Measurements from ENCODE around the gene PARG.
"Not testable (repeated sequence)": the region's sequence is repeated elsewhere in the genome, so short reads cannot be mapped to it uniquely, and the experiment has no call there.

GRCh38 chr10:49942339-49942705 lies 495 bp upstream of the PARG start:
- not testable (repeated sequence) for TF ChIP-seq ZFP30 (CRISPR knock-in tag; IDR thresholded peaks at IDR 0.05); CREB5 (CRISPR knock-in tag; IDR thresholded peaks at IDR 0.05; ENCODE audit: low read depth); TCF4 (CRISPR knock-in tag; IDR thresholded peaks at IDR 0.05; ENCODE audit: borderline replicate concordance); TSHZ2 (CRISPR knock-in tag; IDR thresholded peaks at IDR 0.05); BACH2 (CRISPR knock-in tag; IDR thresholded peaks at IDR 0.05; ENCODE audit: borderline replicate concordance); OSR1 (CRISPR knock-in tag; IDR thresholded peaks at IDR 0.05); ISL1 (CRISPR knock-in tag; IDR thresholded peaks at IDR 0.05); PATZ1 (CRISPR knock-in tag; IDR thresholded peaks at IDR 0.05; ENCODE audit: borderline replicate concordance); SNAI2 (CRISPR knock-in tag; IDR thresholded peaks at IDR 0.05)

Measured in SK-N-SH treated with all-trans-retinoic acid at 6 μM for 48 hours (cell line).